Measurements from ENCODE around the gene PRKCH.

DNA sequence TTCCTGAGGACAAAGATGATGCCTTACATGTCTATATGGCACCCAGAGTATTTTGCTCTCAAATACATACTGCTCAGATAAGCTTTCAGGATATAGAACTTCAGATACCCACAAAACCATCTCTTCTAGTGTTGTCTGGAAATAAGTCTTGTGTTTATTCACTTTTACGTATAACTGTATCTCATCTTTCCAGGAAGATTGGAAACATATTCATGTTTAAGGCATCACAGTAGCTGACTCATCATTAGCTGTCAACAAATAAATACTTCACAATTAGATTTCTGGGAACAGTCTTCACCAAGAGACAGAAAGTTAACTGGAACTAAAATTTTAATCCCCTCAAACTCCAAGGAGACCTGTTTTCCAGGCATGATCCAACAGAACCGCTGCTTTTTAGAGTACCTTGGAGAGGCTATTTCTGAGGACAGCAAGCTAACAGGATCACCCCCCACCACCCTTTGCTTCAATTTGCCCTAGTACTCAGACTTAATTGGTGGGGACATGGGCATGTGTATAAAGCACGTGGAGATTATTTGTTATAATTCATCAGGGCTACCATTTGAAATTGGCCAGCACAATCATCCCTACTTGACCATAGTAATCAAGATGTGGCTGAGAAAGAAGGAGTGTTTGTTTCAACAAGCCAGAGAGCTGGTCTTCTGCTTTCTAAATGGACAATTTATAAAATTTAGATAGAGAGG is 244.6 kb downstream of the PRKCH start:
- TF ChIP-seq, protein P1, sequence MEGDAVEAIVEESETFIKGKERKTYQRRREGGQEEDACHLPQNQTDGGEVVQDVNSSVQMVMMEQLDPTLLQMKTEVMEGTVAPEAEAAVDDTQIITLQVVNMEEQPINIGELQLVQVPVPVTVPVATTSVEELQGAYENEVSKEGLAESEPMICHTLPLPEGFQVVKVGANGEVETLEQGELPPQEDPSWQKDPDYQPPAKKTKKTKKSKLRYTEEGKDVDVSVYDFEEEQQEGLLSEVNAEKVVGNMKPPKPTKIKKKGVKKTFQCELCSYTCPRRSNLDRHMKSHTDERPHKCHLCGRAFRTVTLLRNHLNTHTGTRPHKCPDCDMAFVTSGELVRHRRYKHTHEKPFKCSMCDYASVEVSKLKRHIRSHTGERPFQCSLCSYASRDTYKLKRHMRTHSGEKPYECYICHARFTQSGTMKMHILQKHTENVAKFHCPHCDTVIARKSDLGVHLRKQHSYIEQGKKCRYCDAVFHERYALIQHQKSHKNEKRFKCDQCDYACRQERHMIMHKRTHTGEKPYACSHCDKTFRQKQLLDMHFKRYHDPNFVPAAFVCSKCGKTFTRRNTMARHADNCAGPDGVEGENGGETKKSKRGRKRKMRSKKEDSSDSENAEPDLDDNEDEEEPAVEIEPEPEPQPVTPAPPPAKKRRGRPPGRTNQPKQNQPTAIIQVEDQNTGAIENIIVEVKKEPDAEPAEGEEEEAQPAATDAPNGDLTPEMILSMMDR (IDR thresholded peaks at IDR 0.05; ENCODE audit: borderline replicate concordance, extremely low read depth, low read length, poor library complexity, severe bottlenecking) = no peak
- no peak for TF ChIP-seq EZH2 (IDR thresholded peaks at IDR 0.05; ENCODE audit: borderline replicate concordance, low read depth, low read length, severe bottlenecking)
